Embryonic facial prominence (tissue), 1 donor: Measurements from ENCODE around the gene KRT72.

Experiments used
- DNase-seq: peaks from one replicate; pipeline ENCODE4 v3.0.0-alpha.2; 2016; ENCODE audit errors: extremely low spot score

The KRT72 gene

GRCh38 chr12:52630008-52630500 is 28.8 kb upstream of the KRT72 start:
- no peak for DNase-seq

GRCh38 chr12:52629281-52630007 is 28.2 kb upstream of the KRT72 start:
- no peak for DNase-seq

GRCh38 chr12:52628841-52629240 is 27.6 kb upstream of the KRT72 start:
- no peak for DNase-seq

- DNase-seq = no peak
Observed at GRCh38 chr12:52628111-52628507, 26.8 kb upstream of the KRT72 start.

GRCh38 chr12:52627395-52628110 is 26.3 kb upstream of the KRT72 start:
- no peak for DNase-seq

GRCh38 chr12:52622349-52622748 is 21.1 kb upstream of the KRT72 start:
- DNase-seq = no peak

GRCh38 chr12:52618866-52619265 is 17.6 kb upstream of the KRT72 start:
- no peak for DNase-seq

- no peak for DNase-seq
Observed at GRCh38 chr12:52618216-52618615, 17.0 kb upstream of the KRT72 start, which contains the start of gene KRT73. KRT73 (minus strand) TSS chr12:52618559; CDS start chr12:52618524, 35 bp downstream.

- DNase-seq = no peak
Observed at GRCh38 chr12:52617403-52617785, 16.1 kb upstream of the KRT72 start.

GRCh38 chr12:52616680-52617402 is 15.6 kb upstream of the KRT72 start:
- no peak for DNase-seq

- no peak for DNase-seq
Observed at GRCh38 chr12:52615912-52616311, 14.6 kb upstream of the KRT72 start.

GRCh38 chr12:52615208-52615868 is 14.1 kb upstream of the KRT72 start:
- DNase-seq = no peak

- DNase-seq = no peak
Observed at GRCh38 chr12:52614381-52615207, 13.3 kb upstream of the KRT72 start.

GRCh38 chr12:52613384-52614030 is 12.2 kb upstream of the KRT72 start:
- no peak for DNase-seq

- no peak for DNase-seq
Observed at GRCh38 chr12:52612431-52613383, 11.4 kb upstream of the KRT72 start.

GRCh38 chr12:52611080-52611468 is 9.8 kb upstream of the KRT72 start:
- no peak for DNase-seq

GRCh38 chr12:52608826-52609630 is 7.8 kb upstream of the KRT72 start:
- no peak for DNase-seq

- DNase-seq = no peak
Observed at GRCh38 chr12:52608161-52608560, 6.9 kb upstream of the KRT72 start.

GRCh38 chr12:52607314-52607713 is 6.1 kb upstream of the KRT72 start:
- DNase-seq = no peak
